Activated CD8-positive, alpha-beta T cell treated with anti-CD3 and anti-CD28 coated beads for 36 hours (primary cell): ENCODE results near the gene FAM168A. TPM values are rescaled to one million over a fixed set of nuclear protein-coding genes. Genes with fewer than 3 reads are reported as not detected.

ENCODE experiments used
- ATAC-seq: fragments of 200-7000 bp; cut with Tn5 transposase; one replicate; pipeline ENCODE4 v1.10.0; 2021; ENCODE audit warnings: mild to moderate bottlenecking, moderate library complexity
- CTCF ChIA-PET: fragments of 350-600 bp; sonication (Branson Sonifier 250); formaldehyde crosslinking; loops from one replicate; lab custom pipeline; 2021; ENCODE audit warnings: antibody characterized with exemption; lab: Charles Lee
- POLR2A ChIA-PET: fragments of 350-600 bp; sonication (Branson Sonifier 250); formaldehyde crosslinking; loops from one replicate; lab custom pipeline; 2021; ENCODE audit warnings: antibody characterized with exemption; lab: Charles Lee
- DNase-seq: peaks from one replicate; pipeline ENCODE4 v3.0.0-alpha.2; 2020
- H3K27ac Mint-ChIP-seq: one replicate; pipeline ENCODE4 v1.8.0; 2021; ENCODE audit warnings: mild to moderate bottlenecking, mixed read lengths
- H3K27me3 Mint-ChIP-seq: one replicate; pipeline ENCODE4 v1.8.0; 2021; ENCODE audit warnings: mixed read lengths
- H3K36me3 Mint-ChIP-seq: one replicate; pipeline ENCODE4 v1.8.0; 2021; ENCODE audit warnings: low read depth, mixed read lengths
- H3K4me1 Mint-ChIP-seq: one replicate; pipeline ENCODE4 v1.8.0; 2021; ENCODE audit warnings: low read depth, mixed read lengths
- H3K4me3 Mint-ChIP-seq: one replicate; pipeline ENCODE4 v1.8.0; 2021; ENCODE audit warnings: mild to moderate bottlenecking, moderate library complexity, mixed read lengths
- H3K9me3 Mint-ChIP-seq: one replicate; pipeline ENCODE4 v1.8.0; 2021; ENCODE audit warnings: mixed read lengths
- intact Hi-C: fragments of 100-400 bp; cut with micrococcal nuclease; formaldehyde crosslinking; loops from one replicate; pipeline ENCODE4 v1.10.0; 2022
- total RNA-seq, 2 experiments: library from RNA; stranded (reverse); gene quantifications; one replicate each; pipeline ENCODE4 v1.2.3, GENCODE V29; 2021
- TF ChIP-seq, protein P1 (sequence below): fragments of 200-600 bp; IDR thresholded peaks from one replicate; pipeline ENCODE4 v1.8.0; 2022; ENCODE audit warnings: antibody characterized with exemption, mild to moderate bottlenecking

FAM168A gene
- total RNA-seq, 2 experiments from 2014 or later, result 13.0 to 14.2 TPM

DNA sequence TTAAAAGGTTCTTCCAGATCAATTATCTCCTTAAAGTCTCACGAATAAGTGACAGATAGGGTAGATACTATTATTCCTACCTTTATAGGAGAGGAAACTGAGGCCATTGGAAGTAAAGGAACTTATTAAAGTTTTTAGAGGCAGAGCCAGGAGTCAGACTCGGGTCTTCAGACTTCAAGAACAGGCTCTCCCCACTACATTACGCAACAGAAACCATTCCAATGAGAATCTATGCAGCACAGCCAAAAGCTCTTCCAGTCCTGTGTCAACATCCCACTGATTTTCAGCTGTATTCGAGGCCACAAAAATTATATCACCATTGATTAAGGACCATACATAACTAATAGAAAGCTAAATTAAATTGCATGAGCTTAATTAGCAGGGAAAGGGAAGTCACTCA lies 144.3 kb downstream of the FAM168A start:
- Mint-ChIP-seq H3K36me3 (no peaks in the 10 kb centered on the region), H3K9me3 (no peaks in the 10 kb centered on the region), H3K27me3 (no peaks in the 10 kb centered on the region), H3K4me3 (no peak overlapping the region), H3K4me1 (no peaks in the 10 kb centered on the region), H3K27ac (no peak overlapping the region)
- ATAC-seq, result no peak
- DNase-seq, result no peak
- ChIA-PET POLR2A (no interaction called here), CTCF (interaction anchor here (1.1 to 1.5 kb wide), 2 partner anchors 26 to 102 kb away, joined by 3 read pairs; no protein-coding TSS in a partner anchor)
- TF ChIP-seq, protein P1, sequence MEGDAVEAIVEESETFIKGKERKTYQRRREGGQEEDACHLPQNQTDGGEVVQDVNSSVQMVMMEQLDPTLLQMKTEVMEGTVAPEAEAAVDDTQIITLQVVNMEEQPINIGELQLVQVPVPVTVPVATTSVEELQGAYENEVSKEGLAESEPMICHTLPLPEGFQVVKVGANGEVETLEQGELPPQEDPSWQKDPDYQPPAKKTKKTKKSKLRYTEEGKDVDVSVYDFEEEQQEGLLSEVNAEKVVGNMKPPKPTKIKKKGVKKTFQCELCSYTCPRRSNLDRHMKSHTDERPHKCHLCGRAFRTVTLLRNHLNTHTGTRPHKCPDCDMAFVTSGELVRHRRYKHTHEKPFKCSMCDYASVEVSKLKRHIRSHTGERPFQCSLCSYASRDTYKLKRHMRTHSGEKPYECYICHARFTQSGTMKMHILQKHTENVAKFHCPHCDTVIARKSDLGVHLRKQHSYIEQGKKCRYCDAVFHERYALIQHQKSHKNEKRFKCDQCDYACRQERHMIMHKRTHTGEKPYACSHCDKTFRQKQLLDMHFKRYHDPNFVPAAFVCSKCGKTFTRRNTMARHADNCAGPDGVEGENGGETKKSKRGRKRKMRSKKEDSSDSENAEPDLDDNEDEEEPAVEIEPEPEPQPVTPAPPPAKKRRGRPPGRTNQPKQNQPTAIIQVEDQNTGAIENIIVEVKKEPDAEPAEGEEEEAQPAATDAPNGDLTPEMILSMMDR, result no peak
- intact Hi-C loops, result no loop called here

DNA sequence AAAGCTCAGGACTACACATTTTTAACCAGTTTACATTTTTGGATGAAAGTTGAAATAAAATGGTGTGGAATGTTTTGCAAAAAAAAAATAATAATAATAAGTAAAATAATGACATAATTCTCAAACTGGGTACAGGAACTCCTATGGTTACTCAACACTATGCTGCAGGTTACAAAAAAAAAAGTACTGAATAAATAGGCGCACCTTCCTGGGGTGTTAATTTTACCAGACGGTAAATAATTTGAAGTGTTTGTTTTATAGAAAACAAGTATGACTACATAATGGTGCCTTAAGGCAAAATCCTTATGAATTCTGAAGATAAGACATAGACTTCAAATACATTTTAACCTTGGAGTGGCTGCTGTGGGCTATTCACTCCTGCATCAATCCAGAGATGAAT lies 145.2 kb downstream of the FAM168A start:
- TF ChIP-seq, protein P1, result no peak
- POLR2A ChIA-PET, result no interaction called here
- intact Hi-C loops, result no loop called here

DNA sequence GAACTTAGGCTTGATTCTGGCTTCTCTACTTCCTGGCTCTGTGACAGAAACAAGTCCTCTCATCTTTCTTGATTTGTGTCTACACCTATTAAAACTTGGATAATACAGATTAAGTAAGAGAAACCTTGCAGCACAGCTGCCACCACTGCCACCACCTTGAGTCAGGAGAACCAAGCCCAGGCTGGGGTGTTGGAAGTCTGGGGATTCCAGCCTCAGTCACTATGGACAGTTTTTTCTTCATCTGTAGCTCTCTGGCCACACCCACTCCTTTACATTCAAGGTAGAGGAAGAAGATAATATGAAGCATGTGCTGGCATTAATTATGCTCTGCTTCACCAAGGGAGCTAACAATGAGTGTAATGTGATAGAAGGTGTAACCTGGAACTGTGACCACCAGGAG lies 146.0 kb downstream of the FAM168A start:
- H3K36me3 Mint-ChIP-seq, result no peaks in the 10 kb centered on the region
- ATAC-seq (no peak), DNase-seq (no peak)
- H3K9me3 Mint-ChIP-seq, result no peaks in the 10 kb centered on the region
- H3K4me3 Mint-ChIP-seq, result no peak overlapping the region
- ChIA-PET POLR2A (interaction anchor here (0.7 kb wide), 1 partner anchor 13 kb away, joined by 4 read pairs; no protein-coding TSS in a partner anchor), CTCF (interaction anchor here (1.0 to 2.4 kb wide), 4 partner anchors 67 to 209 kb away, joined by 3 to 8 read pairs (median 4); no protein-coding TSS in a partner anchor)
- intact Hi-C loops, result no loop called here
- no peaks in the 10 kb centered on the region for H3K27me3 Mint-ChIP-seq
- TF ChIP-seq, protein P1, result no peak
- no peaks in the 10 kb centered on the region for H3K4me1 Mint-ChIP-seq
- no peak overlapping the region for H3K27ac Mint-ChIP-seq

More for the DNA sequence above, 145.2 kb downstream of the FAM168A start:
- DNase-seq (no peak), ATAC-seq (no peak)
- no peak overlapping the region for H3K27ac Mint-ChIP-seq
- no peaks in the 10 kb centered on the region for H3K27me3 Mint-ChIP-seq
- CTCF ChIA-PET, result interaction anchor here (1.1 to 1.5 kb wide), 3 partner anchors 27 to 173 kb away, joined by 3 read pairs; no protein-coding TSS in a partner anchor
- H3K4me1 Mint-ChIP-seq, result no peaks in the 10 kb centered on the region
- no peaks in the 10 kb centered on the region for H3K36me3 Mint-ChIP-seq
- H3K4me3 Mint-ChIP-seq, result no peak overlapping the region
- H3K9me3 Mint-ChIP-seq, result no peaks in the 10 kb centered on the region

GRCh38 chr11:73446766-73447165 lies 151.1 kb downstream of the FAM168A start:
- ATAC-seq, result no peak
- Mint-ChIP-seq H3K4me3 (no peak overlapping the region), H3K4me1 (no peaks in the 10 kb centered on the region), H3K27ac (no peak overlapping the region), H3K9me3 (no peaks in the 10 kb centered on the region), H3K36me3 (peaks cover 1% of the 10 kb centered on the region), H3K27me3 (no peaks in the 10 kb centered on the region)
- CTCF ChIA-PET, result interaction anchor here (1.4 to 1.6 kb wide), 3 partner anchors 32 to 179 kb away, joined by 3 to 5 read pairs (median 3); no protein-coding TSS in a partner anchor
- TF ChIP-seq, protein P1, result no peak
- POLR2A ChIA-PET, result no interaction called here
- DNase-seq, result no peak
- intact Hi-C loops, result no loop called here

- H3K27ac Mint-ChIP-seq, result no peak overlapping the region
- POLR2A ChIA-PET, result no interaction called here
- peaks cover 3% of the 10 kb centered on the region for H3K4me1 Mint-ChIP-seq
- H3K36me3 Mint-ChIP-seq, result peaks cover 4% of the 10 kb centered on the region
- intact Hi-C loops, result no loop called here
- no peaks in the 10 kb centered on the region for H3K27me3 Mint-ChIP-seq
- DNase-seq (no peak), ATAC-seq (no peak)
- TF ChIP-seq, protein P1, result no peak
- H3K4me3 Mint-ChIP-seq, result no peak overlapping the region
- H3K9me3 Mint-ChIP-seq, result no peaks in the 10 kb centered on the region
- CTCF ChIA-PET, result interaction anchor here (1.4 to 1.6 kb wide), 3 partner anchors 33 to 179 kb away, joined by 3 to 5 read pairs (median 3); no protein-coding TSS in a partner anchor
Observed at GRCh38 chr11:73445980-73446379, 151.9 kb downstream of the FAM168A start.
